GM23338 (cell line): ENCODE data around the gene OR10J4. TPM values are rescaled to one million over a fixed set of nuclear protein-coding genes. Genes with fewer than 3 reads are reported as not detected.

Experiments used
- ATAC-seq: fragments of 200-7000 bp; cut with Tn5 transposase; 3 replicates; pipeline ENCODE4 v1.9.1; 2020
- DNase-seq: peaks from one replicate; pipeline ENCODE4 v3.0.0-alpha.2; 2015; ENCODE audit warnings: low spot score
- H2AFZ ChIP-seq: fragments of 200-600 bp; sonication (generic); 2 replicates; pipeline ENCODE4 v1.8.0; 2016; ENCODE audit warnings: antibody characterized with exemption, mild to moderate bottlenecking, moderate library complexity
- H3F3A ChIP-seq: fragments of 200-600 bp; sonication (generic); replicated peaks from 2 replicates; pipeline ENCODE4 v1.8.0; 2017; ENCODE audit warnings: antibody characterized with exemption, mixed run types, low read depth
- H3K27ac ChIP-seq: fragments of 200-600 bp; sonication (generic); 2 replicates; pipeline ENCODE4 v1.6.1; 2016; ENCODE audit warnings: low read depth
- H3K27me3 ChIP-seq: fragments of 200-600 bp; sonication (generic); 2 replicates; pipeline ENCODE4 v1.8.0; 2016; ENCODE audit warnings: mild to moderate bottlenecking, mixed run types, moderate library complexity; ENCODE audit not compliant: insufficient read depth
- H3K36me3 ChIP-seq: fragments of 200-600 bp; sonication (generic); 2 replicates; pipeline ENCODE4 v1.8.0; 2016; ENCODE audit warnings: mild to moderate bottlenecking; ENCODE audit not compliant: insufficient read depth
- H3K4me1 ChIP-seq: fragments of 200-600 bp; sonication (generic); 2 replicates; pipeline ENCODE4 v1.8.0; 2016; ENCODE audit warnings: mild to moderate bottlenecking, moderate library complexity; ENCODE audit not compliant: insufficient read depth
- H3K4me2 ChIP-seq: fragments of 200-600 bp; sonication (generic); 2 replicates; pipeline ENCODE4 v1.7.1; 2017; ENCODE audit warnings: mixed run types
- H3K4me3 ChIP-seq: fragments of 200-600 bp; sonication (generic); 2 replicates; pipeline ENCODE4 v1.6.1; 2016; ENCODE audit warnings: mixed run types
- H3K79me2 ChIP-seq: fragments of 200-600 bp; sonication (generic); replicated peaks from 2 replicates; pipeline ENCODE4 v1.8.0; 2017; ENCODE audit warnings: mild to moderate bottlenecking; ENCODE audit not compliant: insufficient read depth
- H3K9me2 ChIP-seq: fragments of 200-600 bp; sonication (generic); 2 replicates; pipeline ENCODE4 v1.8.0; 2017; ENCODE audit not compliant: insufficient read depth
- H4K20me1 ChIP-seq: fragments of 200-600 bp; sonication (generic); replicated peaks from 2 replicates; pipeline ENCODE4 v1.8.0; 2017; ENCODE audit warnings: mild to moderate bottlenecking; ENCODE audit not compliant: insufficient read depth
- H3K27ac Mint-ChIP-seq: 2 replicates; pipeline ENCODE4 v1.8.0; 2020; ENCODE audit warnings: inconsistent platforms, mild to moderate bottlenecking, moderate library complexity, mixed read lengths
- H3K27me3 Mint-ChIP-seq: 3 replicates; pipeline ENCODE4 v1.8.0; 2022; ENCODE audit warnings: low read depth, mild to moderate bottlenecking, moderate library complexity, mixed read lengths, inconsistent platforms; ENCODE audit not compliant: insufficient read depth, poor library complexity
- H3K36me3 Mint-ChIP-seq: 3 replicates; pipeline ENCODE4 v1.8.0; 2021; ENCODE audit warnings: low read depth, mild to moderate bottlenecking, inconsistent platforms, moderate library complexity, mixed read lengths
- H3K4me1 Mint-ChIP-seq: 3 replicates; pipeline ENCODE4 v1.8.0; 2020; ENCODE audit warnings: mild to moderate bottlenecking, inconsistent platforms, mixed read lengths
- H3K4me3 Mint-ChIP-seq: 3 replicates; pipeline ENCODE4 v1.8.0; 2021; ENCODE audit warnings: moderate library complexity, mild to moderate bottlenecking, inconsistent platforms, mixed read lengths
- H3K9me3 Mint-ChIP-seq: 3 replicates; pipeline ENCODE4 v1.8.0; 2020; ENCODE audit warnings: moderate library complexity, mild to moderate bottlenecking, inconsistent platforms, mixed read lengths
- CREB1 ChIP-seq: fragments of 250-450 bp; sonication (Bioruptor Pico); IDR thresholded peaks from 2 replicates; pipeline ENCODE4 v1.5.0; 2020; ENCODE audit warnings: low read depth, mild to moderate bottlenecking, moderate library complexity
- CTCF ChIP-seq, 2 experiments: fragments of 200-600 bp in 1 of 2; sonication (generic) in 1 of 2; conservative IDR thresholded peaks; 2 replicates each; pipeline versions ENCODE4 v1.5.1 to v1.6.1; 2016 to 2017; ENCODE audit warnings: antibody characterized with exemption in 2 of 2, low read depth in 2 of 2, mild to moderate bottlenecking in 2 of 2, moderate library complexity in 1 of 2
- EZH2 ChIP-seq: fragments of 200-600 bp; sonication (generic); IDR thresholded peaks from one replicate; pipeline ENCODE4 v1.8.0; 2017; ENCODE audit warnings: antibody characterized with exemption, mild to moderate bottlenecking, low read depth; ENCODE audit not compliant: unreplicated experiment
- EZH2phosphoT487 ChIP-seq: fragments of 200-600 bp; sonication (generic); IDR thresholded peaks from one replicate; pipeline ENCODE4 v1.8.1; 2018; ENCODE audit warnings: antibody characterized with exemption; ENCODE audit not compliant: unreplicated experiment
- JUNB ChIP-seq: IDR thresholded peaks from one replicate; pipeline ENCODE4 v1.6.1; 2016; ENCODE audit warnings: antibody characterized with exemption; ENCODE audit not compliant: unreplicated experiment
- NANOG ChIP-seq: IDR thresholded peaks from 2 replicates; pipeline ENCODE4 v1.6.1; 2016; ENCODE audit warnings: antibody characterized with exemption, borderline replicate concordance
- POLR2AphosphoS5 ChIP-seq: IDR thresholded peaks from 2 replicates; pipeline ENCODE4 v1.6.1; 2016; ENCODE audit warnings: antibody characterized with exemption, low read depth
- REST ChIP-seq: IDR thresholded peaks from one replicate; pipeline ENCODE4 v1.6.1; 2018; ENCODE audit warnings: antibody characterized with exemption; ENCODE audit not compliant: unreplicated experiment
- STAT1 ChIP-seq: IDR thresholded peaks from one replicate; pipeline ENCODE4 v1.6.1; 2016; ENCODE audit warnings: antibody characterized with exemption; ENCODE audit not compliant: unreplicated experiment
- ZNF331 ChIP-seq: fragments of 250-450 bp; sonication (Bioruptor Pico); IDR thresholded peaks from 2 replicates; pipeline ENCODE4 v1.5.0; 2020; ENCODE audit warnings: low read depth, mild to moderate bottlenecking, moderate library complexity
- polyA plus RNA-seq: library from polyadenylated mRNA; unstranded; fragments of >200 nt; fragmentation: Nextera tagmentation; extraction: Ambion mirVana; gene quantifications from 2 replicates; pipeline ENCODE4 v1.2.1, GENCODE V29; 2016
- total RNA-seq: library from RNA; depleted of rRNA; stranded (reverse); fragments of >200 nt; shearing (Covaris generic); gene quantifications from 2 replicates; pipeline ENCODE4 v1.2.3, GENCODE V29; 2014
- TF ChIP-seq, protein P1 (sequence below): IDR thresholded peaks from 2 replicates; pipeline ENCODE4 v1.6.1; 2016; ENCODE audit warnings: antibody characterized with exemption

Gene OR10J4
- total and polyA plus RNA-seq, 2 experiments from 2014 or later: not detected

DNA sequence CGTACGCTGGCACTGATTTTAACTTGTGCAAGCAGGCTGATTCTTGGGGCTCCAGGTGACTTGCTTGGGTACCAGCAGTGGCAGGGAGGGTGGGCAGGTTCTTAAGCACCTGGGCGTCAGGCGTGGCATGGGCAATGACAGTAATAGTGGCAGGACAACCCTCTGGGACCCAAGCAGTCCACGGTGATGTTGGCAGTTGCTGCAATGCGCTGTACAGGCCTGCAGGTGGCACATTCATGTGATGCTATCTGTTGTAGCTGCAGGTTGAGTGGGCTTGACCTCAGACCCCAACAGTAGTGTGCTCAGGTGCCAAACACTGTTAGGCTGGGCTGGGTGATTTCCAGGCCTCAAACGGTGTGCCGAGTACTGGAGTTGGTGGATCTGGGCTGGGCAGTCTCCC, 10.2 kb upstream of the OR10J4 start:
- peak; percentile 67 for DNase-seq
- Histone ChIP-seq H3K27me3 (no peaks in the 10 kb centered on the region), H3K36me3 (no peaks in the 10 kb centered on the region), H3K27ac (no peak overlapping the region), H3K9me2 (no peaks in the 10 kb centered on the region), H3K79me2 (no peaks in the 10 kb centered on the region), H4K20me1 (no peaks in the 10 kb centered on the region), H3F3A (no peaks in the 10 kb centered on the region), H3K4me1 (no peaks in the 10 kb centered on the region), H3K4me3 (no peak overlapping the region), H2AFZ (no peak overlapping the region), H3K4me2 (no peak overlapping the region)
- no peak overlapping the region for H3K4me3 Mint-ChIP-seq
- H3K9me3 Mint-ChIP-seq: peaks cover 19% of the 10 kb centered on the region
- peak; percentile 62 to 81 for TF ChIP-seq CTCF (conservative IDR thresholded peaks at IDR 0.05; ENCODE audit: low read depth in 2 of 2)
- no peak for TF ChIP-seq EZH2
- no peak for TF ChIP-seq EZH2phosphoT487
- TF ChIP-seq REST: no peak
- TF ChIP-seq CREB1 (CRISPR knock-in tag): no peak
- TF ChIP-seq ZNF331 (CRISPR knock-in tag): no peak
- peaks cover 2% of the 10 kb centered on the region for H3K27me3 Mint-ChIP-seq
- H3K4me1 Mint-ChIP-seq: no peaks in the 10 kb centered on the region
- peaks cover 10% of the 10 kb centered on the region; the same call in 2 of the 3 replicates for H3K36me3 Mint-ChIP-seq
- peak; percentile 98 for ATAC-seq
- no peak overlapping the region for H3K27ac Mint-ChIP-seq

GRCh38 chr1:159428536-159428935, 3.5 kb upstream of the OR10J4 start:
- Histone ChIP-seq H3K36me3 (no peaks in the 10 kb centered on the region), H3K27ac (no peak overlapping the region), H3K27me3 (no peaks in the 10 kb centered on the region), H3K4me3 (no peak overlapping the region), H3K4me2 (no peak overlapping the region), H3F3A (no peaks in the 10 kb centered on the region), H2AFZ (0 out of 2 replicates have a peak overlapping the region, but pooled peaks have one; percentile 1), H4K20me1 (no peaks in the 10 kb centered on the region), H3K79me2 (no peaks in the 10 kb centered on the region), H3K4me1 (no peaks in the 10 kb centered on the region), H3K9me2 (no peaks in the 10 kb centered on the region)
- H3K36me3 Mint-ChIP-seq: no peaks in the 10 kb centered on the region
- H3K9me3 Mint-ChIP-seq: no peaks in the 10 kb centered on the region
- no peaks in the 10 kb centered on the region for H3K4me1 Mint-ChIP-seq
- H3K4me3 Mint-ChIP-seq: no peak overlapping the region
- ATAC-seq: no peak
- DNase-seq: no peak
- no peak overlapping the region for H3K27ac Mint-ChIP-seq
- H3K27me3 Mint-ChIP-seq: no peaks in the 10 kb centered on the region
- TF ChIP-seq REST: no peak
- no peak for TF ChIP-seq CREB1 (CRISPR knock-in tag)
- TF ChIP-seq STAT1: no peak
- TF ChIP-seq NANOG: no peak
- TF ChIP-seq POLR2AphosphoS5: no peak
- TF ChIP-seq EZH2: no peak
- no peak for TF ChIP-seq EZH2phosphoT487
- TF ChIP-seq, protein P1, sequence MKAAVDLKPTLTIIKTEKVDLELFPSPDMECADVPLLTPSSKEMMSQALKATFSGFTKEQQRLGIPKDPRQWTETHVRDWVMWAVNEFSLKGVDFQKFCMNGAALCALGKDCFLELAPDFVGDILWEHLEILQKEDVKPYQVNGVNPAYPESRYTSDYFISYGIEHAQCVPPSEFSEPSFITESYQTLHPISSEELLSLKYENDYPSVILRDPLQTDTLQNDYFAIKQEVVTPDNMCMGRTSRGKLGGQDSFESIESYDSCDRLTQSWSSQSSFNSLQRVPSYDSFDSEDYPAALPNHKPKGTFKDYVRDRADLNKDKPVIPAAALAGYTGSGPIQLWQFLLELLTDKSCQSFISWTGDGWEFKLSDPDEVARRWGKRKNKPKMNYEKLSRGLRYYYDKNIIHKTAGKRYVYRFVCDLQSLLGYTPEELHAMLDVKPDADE: no peak
- TF ChIP-seq JUNB: no peak
- TF ChIP-seq ZNF331 (CRISPR knock-in tag): no peak
- no peak for TF ChIP-seq CTCF (conservative IDR thresholded peaks at IDR 0.05; ENCODE audit: low read depth in 2 of 2)
